Activated B cell treated with CpG ODN at 0.5 μM for 24 hours (primary cell): Measurements from ENCODE around the gene PVR. TPM values are rescaled to one million over a fixed set of nuclear protein-coding genes. Genes with fewer than 3 reads are reported as not detected.

Experiments
- ATAC-seq: fragments of 200-7000 bp; cut with Tn5 transposase; one replicate; pipeline ENCODE4 v1.10.0; 2021; ENCODE audit warnings: low read depth, mild to moderate bottlenecking, moderate library complexity
- CTCF ChIA-PET: fragments of 350-600 bp; sonication (Branson Sonifier 250); formaldehyde crosslinking; loops from one replicate; lab custom pipeline; 2021; ENCODE audit warnings: antibody characterized with exemption; lab: Charles Lee
- POLR2A ChIA-PET: fragments of 350-600 bp; sonication (Branson Sonifier 250); formaldehyde crosslinking; loops from one replicate; lab custom pipeline; 2021; ENCODE audit warnings: antibody characterized with exemption; lab: Charles Lee
- DNase-seq: peaks from one replicate; pipeline ENCODE4 v3.0.0; 2022
- H3K27ac Mint-ChIP-seq: one replicate; pipeline ENCODE4 v1.8.0; 2020; ENCODE audit warnings: mixed read lengths
- H3K27me3 Mint-ChIP-seq: one replicate; pipeline ENCODE4 v1.8.0; 2021; ENCODE audit warnings: mixed read lengths
- H3K36me3 Mint-ChIP-seq: one replicate; pipeline ENCODE4 v1.8.0; 2021; ENCODE audit warnings: low read depth, mixed read lengths
- H3K4me1 Mint-ChIP-seq: one replicate; pipeline ENCODE4 v1.8.0; 2021; ENCODE audit warnings: mixed read lengths
- H3K4me3 Mint-ChIP-seq: one replicate; pipeline ENCODE4 v1.8.0; 2020; ENCODE audit warnings: mild to moderate bottlenecking, mixed read lengths
- H3K9me3 Mint-ChIP-seq: one replicate; pipeline ENCODE4 v1.8.0; 2020; ENCODE audit warnings: mixed read lengths
- intact Hi-C: fragments of 100-400 bp; cut with micrococcal nuclease; formaldehyde crosslinking; loops from one replicate; pipeline ENCODE4 v1.15.1; 2024
- total RNA-seq: library from RNA; stranded (reverse); gene quantifications from 2 replicates; pipeline ENCODE4 v1.2.3, GENCODE V29; 2022
- TF ChIP-seq, protein P1 (sequence below): fragments of 200-600 bp; IDR thresholded peaks from one replicate; pipeline ENCODE4 v1.8.0; 2022; ENCODE audit warnings: antibody characterized with exemption, mild to moderate bottlenecking

PVR gene
- total RNA-seq, 1 donor from 2014 or later = not detected

- Mint-ChIP-seq H3K27ac (no peak overlapping the region), H3K4me3 (no peak overlapping the region), H3K27me3 (peaks cover 31% of the 10 kb centered on the region), H3K9me3 (peaks cover 8% of the 10 kb centered on the region), H3K36me3 (no peaks in the 10 kb centered on the region), H3K4me1 (no peaks in the 10 kb centered on the region)
- ChIA-PET CTCF (no interaction called here), POLR2A (no interaction called here)
- no peak for DNase-seq
- TF ChIP-seq, protein P1, sequence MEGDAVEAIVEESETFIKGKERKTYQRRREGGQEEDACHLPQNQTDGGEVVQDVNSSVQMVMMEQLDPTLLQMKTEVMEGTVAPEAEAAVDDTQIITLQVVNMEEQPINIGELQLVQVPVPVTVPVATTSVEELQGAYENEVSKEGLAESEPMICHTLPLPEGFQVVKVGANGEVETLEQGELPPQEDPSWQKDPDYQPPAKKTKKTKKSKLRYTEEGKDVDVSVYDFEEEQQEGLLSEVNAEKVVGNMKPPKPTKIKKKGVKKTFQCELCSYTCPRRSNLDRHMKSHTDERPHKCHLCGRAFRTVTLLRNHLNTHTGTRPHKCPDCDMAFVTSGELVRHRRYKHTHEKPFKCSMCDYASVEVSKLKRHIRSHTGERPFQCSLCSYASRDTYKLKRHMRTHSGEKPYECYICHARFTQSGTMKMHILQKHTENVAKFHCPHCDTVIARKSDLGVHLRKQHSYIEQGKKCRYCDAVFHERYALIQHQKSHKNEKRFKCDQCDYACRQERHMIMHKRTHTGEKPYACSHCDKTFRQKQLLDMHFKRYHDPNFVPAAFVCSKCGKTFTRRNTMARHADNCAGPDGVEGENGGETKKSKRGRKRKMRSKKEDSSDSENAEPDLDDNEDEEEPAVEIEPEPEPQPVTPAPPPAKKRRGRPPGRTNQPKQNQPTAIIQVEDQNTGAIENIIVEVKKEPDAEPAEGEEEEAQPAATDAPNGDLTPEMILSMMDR = no peak
- intact Hi-C loops = no loop called here
- no peak for ATAC-seq
Observed at GRCh38 chr19:44600466-44600865, 43.2 kb upstream of the PVR start.

DNA sequence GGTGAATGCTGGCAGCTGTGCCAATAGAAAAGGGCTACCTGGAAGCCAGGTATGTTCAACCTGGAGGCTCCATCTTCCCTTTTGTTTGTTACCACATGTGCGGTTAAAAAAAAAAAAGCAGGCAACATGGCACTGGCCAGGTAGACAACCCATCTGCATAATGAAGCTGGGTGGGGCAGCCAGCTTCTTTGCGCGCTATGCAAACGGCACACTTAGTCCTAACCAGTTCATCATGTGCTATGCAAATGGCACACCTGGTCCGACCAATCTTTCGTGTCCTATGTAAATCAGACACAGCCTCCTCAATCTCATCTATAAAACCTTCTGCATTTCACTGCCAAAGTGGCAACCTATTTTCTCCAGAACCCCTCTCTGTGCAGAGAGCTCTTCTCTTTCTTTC lies 41.6 kb upstream of the PVR start:
- ChIA-PET CTCF (no interaction called here), POLR2A (no interaction called here)
- Mint-ChIP-seq H3K4me1 (peaks cover 3% of the 10 kb centered on the region), H3K27me3 (peaks cover 23% of the 10 kb centered on the region), H3K4me3 (no peak overlapping the region), H3K27ac (no peak overlapping the region), H3K9me3 (peaks cover 10% of the 10 kb centered on the region), H3K36me3 (no peaks in the 10 kb centered on the region)
- no peak for ATAC-seq
- intact Hi-C loops = no loop called here
- TF ChIP-seq, protein P1 = no peak
- DNase-seq = no peak

GRCh38 chr19:44603201-44603945 lies 40.3 kb upstream of the PVR start:
- H3K36me3 Mint-ChIP-seq = no peaks in the 10 kb centered on the region
- TF ChIP-seq, protein P1 = no peak

DNA sequence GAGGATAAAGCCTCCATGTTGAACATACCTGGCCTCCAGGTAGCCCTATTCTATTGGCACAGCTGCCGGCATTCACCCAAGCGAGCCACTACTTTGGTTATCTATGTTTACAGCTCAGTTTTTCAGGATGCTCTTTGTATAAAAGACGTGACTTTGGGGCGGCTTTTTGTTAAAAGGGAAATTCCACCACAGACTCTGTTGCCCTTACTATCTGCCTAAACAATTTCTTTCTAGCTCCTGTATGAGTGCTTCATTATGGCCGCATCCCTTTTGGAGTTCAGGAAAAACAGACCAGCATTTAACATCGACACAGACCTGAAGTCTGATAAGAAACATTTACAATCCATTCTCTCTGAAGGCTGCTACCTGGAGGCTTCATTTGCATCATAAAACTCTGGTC lies 39.5 kb upstream of the PVR start:
- CTCF ChIA-PET = no interaction called here
- no peak for DNase-seq
- POLR2A ChIA-PET = no interaction called here
- no peak overlapping the region for H3K4me3 Mint-ChIP-seq
- peaks cover 2% of the 10 kb centered on the region for H3K9me3 Mint-ChIP-seq
- intact Hi-C loops = no loop called here
- H3K27me3 Mint-ChIP-seq = peaks cover 16% of the 10 kb centered on the region
- peaks cover 10% of the 10 kb centered on the region for H3K4me1 Mint-ChIP-seq
- ATAC-seq = no peak
- H3K27ac Mint-ChIP-seq = no peak overlapping the region
- H3K36me3 Mint-ChIP-seq = no peaks in the 10 kb centered on the region
- TF ChIP-seq, protein P1 = no peak

More at GRCh38 chr19:44603201-44603945, 40.3 kb upstream of the PVR start:
- peaks cover 16% of the 10 kb centered on the region for H3K27me3 Mint-ChIP-seq
- H3K27ac Mint-ChIP-seq = no peak overlapping the region
- no peak overlapping the region for H3K4me3 Mint-ChIP-seq
- no peak for DNase-seq
- peaks cover 7% of the 10 kb centered on the region for H3K9me3 Mint-ChIP-seq
- ChIA-PET POLR2A (no interaction called here), CTCF (no interaction called here)
- peaks cover 10% of the 10 kb centered on the region for H3K4me1 Mint-ChIP-seq
- intact Hi-C loops = no loop called here
- no peak for ATAC-seq

DNA sequence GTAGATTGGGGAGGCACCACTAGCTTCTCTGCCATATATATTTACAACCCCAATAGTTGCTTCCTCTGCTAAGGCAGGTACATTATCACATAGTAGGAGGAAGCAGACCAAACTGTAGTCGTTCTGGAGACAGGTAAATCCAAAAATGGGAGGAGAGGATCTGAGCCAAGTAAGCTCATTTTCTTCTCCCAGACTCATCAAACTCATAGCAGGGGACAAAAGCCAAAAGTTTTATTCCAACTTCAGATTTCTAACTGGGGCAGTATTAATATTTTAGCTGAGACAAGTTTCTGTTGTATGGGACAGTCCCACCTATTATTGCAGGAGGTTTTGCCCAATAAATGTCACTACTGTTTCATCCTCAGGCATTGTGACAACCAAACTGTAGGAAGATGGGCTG lies 38.2 kb upstream of the PVR start:
- no peaks in the 10 kb centered on the region for H3K36me3 Mint-ChIP-seq
- TF ChIP-seq, protein P1 = no peak
- ChIA-PET POLR2A (no interaction called here), CTCF (no interaction called here)
- H3K27me3 Mint-ChIP-seq = peaks cover 8% of the 10 kb centered on the region
- H3K4me3 Mint-ChIP-seq = no peak overlapping the region
- peaks cover 2% of the 10 kb centered on the region for H3K9me3 Mint-ChIP-seq
- H3K27ac Mint-ChIP-seq = no peak overlapping the region
- ATAC-seq (no peak), DNase-seq (no peak)
- intact Hi-C loops = no loop called here
- H3K4me1 Mint-ChIP-seq = peaks cover 10% of the 10 kb centered on the region
